ENCODE measurements around the gene JAKMIP1.

JAKMIP1 gene

DNA sequence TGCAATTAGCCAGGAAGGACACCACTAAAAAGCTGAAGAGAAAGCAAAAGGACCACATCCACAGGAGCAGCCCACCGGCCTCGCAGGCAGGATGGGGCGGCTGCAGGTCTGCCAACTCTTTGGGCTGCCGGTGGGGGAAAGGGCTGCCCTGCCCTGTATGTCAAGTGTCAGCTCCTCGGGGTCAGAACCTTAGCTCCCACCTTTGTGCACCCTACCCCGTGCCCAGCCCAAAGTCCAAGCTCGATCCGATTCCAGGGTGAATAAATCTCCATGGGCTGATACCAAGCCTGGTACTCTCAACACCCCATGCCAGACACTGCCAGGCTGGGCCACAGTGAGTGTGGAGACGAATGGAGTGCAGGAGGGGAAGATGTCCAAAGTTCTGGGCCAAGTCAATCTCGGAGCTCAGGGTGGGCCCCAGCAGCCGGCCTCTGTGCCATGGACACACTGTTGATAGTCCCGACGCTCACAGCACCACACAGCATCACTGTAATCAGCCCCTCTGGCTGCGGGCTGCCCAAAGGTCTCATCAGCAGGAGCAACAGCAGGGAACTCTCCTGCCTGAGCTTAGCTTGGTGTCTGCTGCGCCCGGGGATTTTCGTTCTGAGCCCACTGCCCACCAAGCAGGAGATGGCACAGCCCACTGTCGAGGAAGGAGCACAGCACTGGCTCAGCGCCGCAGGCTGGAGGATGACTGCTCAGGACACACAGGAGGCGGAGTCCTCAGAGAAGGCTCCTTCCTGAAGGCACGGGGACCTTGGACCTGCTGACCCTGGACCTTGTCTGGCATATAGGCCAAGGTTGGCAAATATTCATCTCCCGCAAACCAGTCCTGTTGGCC lies 84.4 kb downstream of the JAKMIP1 start:
- no peak for DNase-seq (ENCODE audit: low spot score)
- Histone ChIP-seq H3K27ac (ENCODE audit: poor library complexity, severe bottlenecking) (no peak overlapping the region), H3K4me1 (ENCODE audit: insufficient read depth, poor library complexity, severe bottlenecking) (no peaks in the 10 kb centered on the region), H3K4me3 (ENCODE audit: severe bottlenecking) (no peak overlapping the region), H3K9me3 (ENCODE audit: severe bottlenecking) (no peaks in the 10 kb centered on the region), H3K27me3 (ENCODE audit: insufficient read depth, poor library complexity, severe bottlenecking) (peaks cover 33% of the 10 kb centered on the region), H3K36me3 (ENCODE audit: low read depth) (no peaks in the 10 kb centered on the region)
- no peak for ATAC-seq (ENCODE audit: low read depth)
- TF ChIP-seq, protein P1, sequence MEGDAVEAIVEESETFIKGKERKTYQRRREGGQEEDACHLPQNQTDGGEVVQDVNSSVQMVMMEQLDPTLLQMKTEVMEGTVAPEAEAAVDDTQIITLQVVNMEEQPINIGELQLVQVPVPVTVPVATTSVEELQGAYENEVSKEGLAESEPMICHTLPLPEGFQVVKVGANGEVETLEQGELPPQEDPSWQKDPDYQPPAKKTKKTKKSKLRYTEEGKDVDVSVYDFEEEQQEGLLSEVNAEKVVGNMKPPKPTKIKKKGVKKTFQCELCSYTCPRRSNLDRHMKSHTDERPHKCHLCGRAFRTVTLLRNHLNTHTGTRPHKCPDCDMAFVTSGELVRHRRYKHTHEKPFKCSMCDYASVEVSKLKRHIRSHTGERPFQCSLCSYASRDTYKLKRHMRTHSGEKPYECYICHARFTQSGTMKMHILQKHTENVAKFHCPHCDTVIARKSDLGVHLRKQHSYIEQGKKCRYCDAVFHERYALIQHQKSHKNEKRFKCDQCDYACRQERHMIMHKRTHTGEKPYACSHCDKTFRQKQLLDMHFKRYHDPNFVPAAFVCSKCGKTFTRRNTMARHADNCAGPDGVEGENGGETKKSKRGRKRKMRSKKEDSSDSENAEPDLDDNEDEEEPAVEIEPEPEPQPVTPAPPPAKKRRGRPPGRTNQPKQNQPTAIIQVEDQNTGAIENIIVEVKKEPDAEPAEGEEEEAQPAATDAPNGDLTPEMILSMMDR (IDR thresholded peaks at IDR 0.05; ENCODE audit: poor library complexity, severe bottlenecking) = no peak

DNA sequence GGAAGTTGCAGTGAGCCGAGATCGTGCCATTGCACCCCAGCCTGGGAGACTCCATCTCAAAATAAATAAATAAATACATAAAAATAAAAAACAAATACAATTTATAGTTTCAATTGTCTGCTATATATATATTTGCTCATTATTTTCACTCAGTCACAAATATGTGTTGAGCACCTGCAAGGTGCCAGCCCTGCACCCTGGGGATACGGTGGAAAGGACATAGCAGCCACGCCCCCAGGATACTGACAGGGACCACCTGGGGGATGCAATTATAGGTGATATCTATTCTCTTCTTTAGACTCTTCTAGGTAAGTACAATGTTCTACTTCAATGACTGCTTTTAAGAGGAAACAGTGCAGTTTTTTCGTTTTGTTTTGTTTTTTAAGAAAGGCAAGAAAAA lies 85.0 kb downstream of the JAKMIP1 start:
- H3K27me3 ChIP-seq (ENCODE audit: insufficient read depth, poor library complexity, severe bottlenecking) = peaks cover 33% of the 10 kb centered on the region
- no peak overlapping the region for H3K4me3 ChIP-seq (ENCODE audit: severe bottlenecking)
- H3K4me1 ChIP-seq (ENCODE audit: insufficient read depth, poor library complexity, severe bottlenecking) = no peaks in the 10 kb centered on the region
- H3K36me3 ChIP-seq (ENCODE audit: low read depth) = no peaks in the 10 kb centered on the region
- TF ChIP-seq, protein P1 (IDR thresholded peaks at IDR 0.05; ENCODE audit: poor library complexity, severe bottlenecking) = no peak
- H3K27ac ChIP-seq (ENCODE audit: poor library complexity, severe bottlenecking) = no peak overlapping the region
- no peaks in the 10 kb centered on the region for H3K9me3 ChIP-seq (ENCODE audit: severe bottlenecking)
- ATAC-seq (ENCODE audit: low read depth) = no peak
- DNase-seq (ENCODE audit: low spot score) = no peak

DNA sequence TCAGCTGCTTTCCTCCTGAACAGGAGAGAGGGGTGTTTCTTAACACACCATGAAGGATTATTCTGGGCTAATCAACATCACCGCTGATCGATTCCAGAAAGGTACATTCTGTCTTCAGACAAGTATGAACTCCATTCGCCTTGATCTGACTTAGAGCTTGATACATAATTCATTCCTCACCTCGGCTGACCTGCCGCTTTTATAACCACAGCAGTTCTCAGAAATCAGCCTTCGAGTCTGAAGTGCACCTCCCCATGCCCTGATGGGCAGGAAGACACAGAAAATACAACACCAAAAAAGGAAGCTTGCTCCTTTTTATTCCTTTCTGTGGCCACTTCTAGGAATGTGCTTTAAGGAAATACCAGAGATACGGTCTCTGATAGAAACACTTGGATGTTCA lies 85.7 kb downstream of the JAKMIP1 start:
- no peak overlapping the region for H3K4me3 ChIP-seq (ENCODE audit: severe bottlenecking)
- H3K27ac ChIP-seq (ENCODE audit: poor library complexity, severe bottlenecking) = no peak overlapping the region
- no peak for DNase-seq (ENCODE audit: low spot score)
- H3K27me3 ChIP-seq (ENCODE audit: insufficient read depth, poor library complexity, severe bottlenecking) = peaks cover 33% of the 10 kb centered on the region
- H3K9me3 ChIP-seq (ENCODE audit: severe bottlenecking) = no peaks in the 10 kb centered on the region
- no peaks in the 10 kb centered on the region for H3K4me1 ChIP-seq (ENCODE audit: insufficient read depth, poor library complexity, severe bottlenecking)
- TF ChIP-seq, protein P1 (IDR thresholded peaks at IDR 0.05; ENCODE audit: poor library complexity, severe bottlenecking) = no peak
- H3K36me3 ChIP-seq (ENCODE audit: low read depth) = no peaks in the 10 kb centered on the region
- no peak for ATAC-seq (ENCODE audit: low read depth)

DNA sequence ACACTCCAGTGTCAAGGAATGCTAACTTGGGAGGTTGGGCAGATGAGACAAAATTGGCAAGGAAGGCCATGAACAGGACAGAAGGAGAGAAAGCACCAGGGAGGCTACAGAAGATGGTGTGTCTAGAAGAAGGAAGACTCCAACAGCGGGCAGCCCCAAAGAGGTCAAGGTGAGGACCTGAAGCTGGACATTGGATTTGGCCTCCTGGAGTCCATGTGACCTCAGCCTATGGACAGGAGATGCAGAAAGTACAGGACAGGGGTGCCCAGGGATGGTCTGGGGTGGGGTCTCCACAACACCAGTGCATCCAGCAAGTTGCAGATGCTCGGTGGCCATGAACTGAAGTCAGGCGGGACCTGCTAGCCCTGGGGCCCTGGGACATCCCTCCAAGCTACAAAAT lies 86.2 kb downstream of the JAKMIP1 start:
- no peak for DNase-seq (ENCODE audit: low spot score)
- ATAC-seq (ENCODE audit: low read depth) = no peak
- H3K9me3 ChIP-seq (ENCODE audit: severe bottlenecking) = no peaks in the 10 kb centered on the region
- no peaks in the 10 kb centered on the region for H3K36me3 ChIP-seq (ENCODE audit: low read depth)
- H3K4me1 ChIP-seq (ENCODE audit: insufficient read depth, poor library complexity, severe bottlenecking) = no peaks in the 10 kb centered on the region
- peaks cover 33% of the 10 kb centered on the region for H3K27me3 ChIP-seq (ENCODE audit: insufficient read depth, poor library complexity, severe bottlenecking)
- TF ChIP-seq, protein P1 (IDR thresholded peaks at IDR 0.05; ENCODE audit: poor library complexity, severe bottlenecking) = no peak
- no peak overlapping the region for H3K4me3 ChIP-seq (ENCODE audit: severe bottlenecking)
- no peak overlapping the region for H3K27ac ChIP-seq (ENCODE audit: poor library complexity, severe bottlenecking)

DNA sequence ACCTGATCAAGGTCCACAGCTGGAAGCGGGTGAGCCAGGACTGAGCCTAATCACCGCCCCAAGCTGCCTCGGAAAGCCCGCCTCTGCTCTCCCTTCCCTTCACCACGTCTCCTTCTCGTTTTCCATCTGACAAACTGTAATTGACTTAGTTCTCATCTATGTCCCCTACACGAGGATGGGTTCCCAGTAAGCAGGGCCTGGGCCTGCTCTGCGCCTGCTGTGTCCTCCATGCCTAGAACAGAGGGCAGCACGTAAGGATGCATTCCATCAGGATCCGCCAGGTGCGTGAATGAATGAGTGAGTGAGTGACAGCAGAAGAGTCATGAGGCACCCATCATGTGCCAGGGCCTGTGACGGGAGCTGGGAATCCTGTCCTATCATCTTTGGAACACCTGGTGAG lies 86.7 kb downstream of the JAKMIP1 start:
- no peaks in the 10 kb centered on the region for H3K4me1 ChIP-seq (ENCODE audit: insufficient read depth, poor library complexity, severe bottlenecking)
- DNase-seq (ENCODE audit: low spot score) (no peak), ATAC-seq (ENCODE audit: low read depth) (no peak)
- TF ChIP-seq, protein P1 (IDR thresholded peaks at IDR 0.05; ENCODE audit: poor library complexity, severe bottlenecking) = no peak
- H3K4me3 ChIP-seq (ENCODE audit: severe bottlenecking) = no peak overlapping the region
- peaks cover 31% of the 10 kb centered on the region for H3K27me3 ChIP-seq (ENCODE audit: insufficient read depth, poor library complexity, severe bottlenecking)
- no peaks in the 10 kb centered on the region for H3K36me3 ChIP-seq (ENCODE audit: low read depth)
- H3K27ac ChIP-seq (ENCODE audit: poor library complexity, severe bottlenecking) = no peak overlapping the region
- H3K9me3 ChIP-seq (ENCODE audit: severe bottlenecking) = no peaks in the 10 kb centered on the region
